Measurements from ENCODE around the gene CALHM6. TPM values are rescaled to one million over a fixed set of nuclear protein-coding genes. Genes with fewer than 3 reads are reported as not detected.
A peak's percentile ranks its signal among the peaks of the same experiment; 100 is the strongest.

The CALHM6 gene
- total RNA-seq, 1 donor from 2014 or later = 0.79 TPM

GRCh38 chr6:116444575-116444974 lies 16.6 kb upstream of the CALHM6 start:
- Histone ChIP-seq H3K36me3 (ENCODE audit: control insufficient read depth, insufficient read depth, low read length) (no peaks in the 10 kb centered on the region), H3K27me3 (ENCODE audit: control insufficient read depth, insufficient read depth, low read length) (no peaks in the 10 kb centered on the region), H3K4me3 (ENCODE audit: low read depth, low read length) (no peak overlapping the region)
- DNase-seq (ENCODE audit: low read depth) (no peak), FAIRE-seq (no peak)
- TF ChIP-seq CTCF (IDR thresholded peaks at IDR 0.05; ENCODE audit: insufficient read depth, low read length, severe bottlenecking) = no peak

- DNase-seq (ENCODE audit: low read depth) (no peak), FAIRE-seq (peak; percentile 84)
- no peaks in the 10 kb centered on the region for H3K36me3 ChIP-seq (ENCODE audit: control insufficient read depth, insufficient read depth, low read length)
- no peaks in the 10 kb centered on the region for H3K27me3 ChIP-seq (ENCODE audit: control insufficient read depth, insufficient read depth, low read length)
- H3K4me3 ChIP-seq (ENCODE audit: low read depth, low read length) = no peak overlapping the region
- TF ChIP-seq CTCF (IDR thresholded peaks at IDR 0.05; ENCODE audit: insufficient read depth, low read length, severe bottlenecking) = no peak
These were observed 16.1 kb upstream of the CALHM6 start for GRCh38 chr6:116445102-116445501.

- DNase-seq (ENCODE audit: low read depth) (peak; percentile 28), FAIRE-seq (no peak)
- no peaks in the 10 kb centered on the region for H3K36me3 ChIP-seq (ENCODE audit: control insufficient read depth, insufficient read depth, low read length)
These were observed 14.8 kb upstream of the CALHM6 start for GRCh38 chr6:116446399-116446798.

GRCh38 chr6:116447052-116447451 lies 14.1 kb upstream of the CALHM6 start:
- Histone ChIP-seq H3K36me3 (ENCODE audit: control insufficient read depth, insufficient read depth, low read length) (no peaks in the 10 kb centered on the region), H3K27me3 (ENCODE audit: control insufficient read depth, insufficient read depth, low read length) (no peaks in the 10 kb centered on the region), H3K4me3 (ENCODE audit: low read depth, low read length) (no peak overlapping the region)
- DNase-seq (ENCODE audit: low read depth) (no peak), FAIRE-seq (no peak)
- no peak for TF ChIP-seq CTCF (IDR thresholded peaks at IDR 0.05; ENCODE audit: insufficient read depth, low read length, severe bottlenecking)

More at GRCh38 chr6:116446399-116446798, 14.8 kb upstream of the CALHM6 start:
- Histone ChIP-seq H3K4me3 (ENCODE audit: low read depth, low read length) (no peak overlapping the region), H3K27me3 (ENCODE audit: control insufficient read depth, insufficient read depth, low read length) (no peaks in the 10 kb centered on the region)
- TF ChIP-seq CTCF (IDR thresholded peaks at IDR 0.05; ENCODE audit: insufficient read depth, low read length, severe bottlenecking) = no peak

- H3K36me3 ChIP-seq (ENCODE audit: control insufficient read depth, insufficient read depth, low read length) = no peaks in the 10 kb centered on the region
These were observed 13.6 kb upstream of the CALHM6 start for GRCh38 chr6:116447496-116448011.

More at GRCh38 chr6:116447496-116448011, 13.6 kb upstream of the CALHM6 start:
- no peaks in the 10 kb centered on the region for H3K27me3 ChIP-seq (ENCODE audit: control insufficient read depth, insufficient read depth, low read length)
- no peak for TF ChIP-seq CTCF (IDR thresholded peaks at IDR 0.05; ENCODE audit: insufficient read depth, low read length, severe bottlenecking)
- no peak overlapping the region for H3K4me3 ChIP-seq (ENCODE audit: low read depth, low read length)
- FAIRE-seq (no peak), DNase-seq (ENCODE audit: low read depth) (peak; percentile 84)
